T-cell (primary cell): ENCODE data around the gene JAG2. TPM values are rescaled to one million over a fixed set of nuclear protein-coding genes. Genes with fewer than 3 reads are reported as not detected.

Source experiments
- ATAC-seq, 4 experiments: fragments of 200-7000 bp in 3 of 4; fragments of 150-1000 bp in 1 of 4; cut with Tn5 transposase; replicated peaks in 1 of 4; 1 replicate in 3 of 4; 2 replicates in 1 of 4; pipeline ENCODE4 v1.10.0; 2021; ENCODE audit warnings: moderate library complexity in 3 of 4, mild to moderate bottlenecking in 2 of 4, moderate number of reproducible peaks in 1 of 4
- CTCF ChIA-PET, 2 donors: fragments of 300-600 bp; sonication (Branson Sonifier 250); formaldehyde crosslinking; loops; one replicate each; lab custom pipeline; 2022; ENCODE audit warnings: antibody characterized with exemption in 2 of 2; lab: Charles Lee
- POLR2A ChIA-PET, 2 donors: fragments of 300-600 bp; sonication (Branson Sonifier 250); formaldehyde crosslinking; loops; one replicate each; lab custom pipeline; 2022; ENCODE audit warnings: antibody characterized with exemption in 2 of 2; lab: Charles Lee
- DNase-seq, 35 experiments: peaks; one replicate each; pipeline versions ENCODE4 v3.0.0 to v3.0.0-alpha.2; 2013 to 2023
- H3K27ac ChIP-seq: one replicate; pipeline ENCODE4 v1.5.1; 2013; ENCODE audit warnings: low read length
- H3K27me3 ChIP-seq, 2 experiments: replicated peaks in 1 of 2; 1 replicate in 1 of 2; 2 replicates in 1 of 2; pipeline versions ENCODE4 v1.6.1 to v1.7.0; 2013; ENCODE audit warnings: low read length in 1 of 2, mixed read lengths in 1 of 2; ENCODE audit not compliant: control insufficient read depth in 2 of 2, insufficient read depth in 2 of 2; ENCODE audit errors: extremely low read depth in 1 of 2
- H3K36me3 ChIP-seq, 2 donors: 1 replicate in 1 of 2; 2 replicates in 1 of 2; pipeline versions ENCODE4 v1.6.1 to v1.7.0; 2013; ENCODE audit warnings: low read length in 1 of 2; ENCODE audit not compliant: control insufficient read depth in 2 of 2, insufficient read depth in 1 of 2; ENCODE audit errors: extremely low read depth in 1 of 2
- H3K4me1 ChIP-seq, 2 experiments: 1 replicate in 1 of 2; 2 replicates in 1 of 2; pipeline versions ENCODE4 v1.6.1 to v1.7.0; 2013; ENCODE audit warnings: low read length in 2 of 2, mixed read lengths in 1 of 2; ENCODE audit not compliant: insufficient read depth in 2 of 2, control insufficient read depth in 1 of 2; ENCODE audit errors: extremely low read depth in 1 of 2
- H3K4me3 ChIP-seq, 2 donors: 1 replicate in 1 of 2; 2 replicates in 1 of 2; pipeline versions ENCODE4 v1.5.1 to v1.7.0; 2013; ENCODE audit warnings: mild to moderate bottlenecking in 2 of 2, low read length in 1 of 2, moderate library complexity in 1 of 2; ENCODE audit not compliant: control insufficient read depth in 1 of 2; ENCODE audit errors: extremely low read depth in 1 of 2
- H3K9me3 ChIP-seq: 2 replicates; pipeline ENCODE4 v1.7.0; 2013
- H3K27ac Mint-ChIP-seq, 2 donors: one replicate each; pipeline ENCODE4 v1.8.0; 2020 to 2021; ENCODE audit warnings: mild to moderate bottlenecking in 2 of 2, mixed read lengths in 2 of 2
- H3K27me3 Mint-ChIP-seq, 2 donors: one replicate each; pipeline ENCODE4 v1.8.0; 2021 to 2022; ENCODE audit warnings: mixed read lengths in 2 of 2
- H3K36me3 Mint-ChIP-seq: one replicate; pipeline ENCODE4 v1.8.0; 2021; ENCODE audit warnings: mixed read lengths
- H3K4me1 Mint-ChIP-seq, 3 donors: one replicate each; pipeline ENCODE4 v1.8.0; 2020 to 2022; ENCODE audit warnings: mixed read lengths in 3 of 3, mild to moderate bottlenecking in 1 of 3
- H3K4me3 Mint-ChIP-seq, 3 donors: one replicate each; pipeline ENCODE4 v1.8.0; 2020 to 2022; ENCODE audit warnings: mild to moderate bottlenecking in 3 of 3, mixed read lengths in 3 of 3, moderate library complexity in 3 of 3
- H3K9me3 Mint-ChIP-seq, 3 donors: one replicate each; pipeline ENCODE4 v1.8.0; 2020 to 2022; ENCODE audit warnings: mixed read lengths in 3 of 3
- WGBS: methylation state at CpG from one replicate; pipeline ENCODE4 v1.1.5; 2013; ENCODE audit warnings: missing lambda C conversion rate; ENCODE audit not compliant: insufficient coverage; 5-methylcytosine and 5-hydroxymethylcytosine counted together
- total RNA-seq, 35 experiments: library from RNA in 6 of 35; stranded (reverse) in 6 of 35; fragments of 120-200 nt in 1 of 35; gene quantifications; one replicate each; pipeline versions ENCODE4 v1.2.1 to v1.2.4 and lab custom pipeline; 2013 to 2026

Gene JAG2
- total RNA-seq, 5 donors from 2014 or later (not counting 1 experiment from before 2014, with no cell fraction given), result 0.76 to 1.9 (median 1.2) TPM

DNA sequence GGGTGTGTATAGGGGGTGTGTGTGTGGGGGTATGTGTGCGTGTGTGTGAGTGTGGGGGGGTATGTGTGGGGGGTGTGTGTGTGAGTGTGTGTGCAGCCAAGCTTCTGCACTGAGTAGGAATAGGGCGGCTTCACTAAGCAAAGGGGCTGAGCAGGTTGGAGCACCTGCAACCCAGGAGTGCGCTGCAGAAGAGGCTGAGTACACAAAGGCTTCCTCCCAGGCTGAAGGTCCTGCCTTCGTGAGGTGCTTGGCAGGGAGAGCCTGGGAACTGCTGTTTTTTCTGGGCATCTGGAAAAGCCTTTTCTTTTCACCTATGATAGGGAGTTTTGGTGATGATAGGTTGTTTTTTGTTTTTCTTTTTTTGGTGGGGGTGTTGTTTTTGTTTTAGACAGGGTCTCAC, 18.5 kb upstream of the JAG2 start:
- Mint-ChIP-seq H3K27ac (no peak overlapping the region), H3K36me3 (no peaks in the 10 kb centered on the region), H3K4me1 (peaks cover 5 to 7% (median 6%) of the 10 kb centered on the region in 3 donors), H3K27me3 (peaks cover 3 to 8% of the 10 kb centered on the region in 2 donors), H3K9me3 (no peaks in the 10 kb centered on the region), H3K4me3 (no peak overlapping the region)
- 90% methylated on average over 2 of the region's 4 CpGs for WGBS
- DNase-seq (no peak), ATAC-seq (no peak)
- no peak overlapping the region for H3K27ac ChIP-seq
- H3K36me3 ChIP-seq, result no peaks in the 10 kb centered on the region
- POLR2A ChIA-PET, result no interaction called here
- H3K4me1 ChIP-seq, result peaks cover 2 to 9% of the 10 kb centered on the region in 2 experiments
- H3K9me3 ChIP-seq, result no peaks in the 10 kb centered on the region
- CTCF ChIA-PET, result no interaction called here
- H3K27me3 ChIP-seq, result peaks cover 0 to 30% of the 10 kb centered on the region in 2 experiments
- no peak overlapping the region for H3K4me3 ChIP-seq

DNA sequence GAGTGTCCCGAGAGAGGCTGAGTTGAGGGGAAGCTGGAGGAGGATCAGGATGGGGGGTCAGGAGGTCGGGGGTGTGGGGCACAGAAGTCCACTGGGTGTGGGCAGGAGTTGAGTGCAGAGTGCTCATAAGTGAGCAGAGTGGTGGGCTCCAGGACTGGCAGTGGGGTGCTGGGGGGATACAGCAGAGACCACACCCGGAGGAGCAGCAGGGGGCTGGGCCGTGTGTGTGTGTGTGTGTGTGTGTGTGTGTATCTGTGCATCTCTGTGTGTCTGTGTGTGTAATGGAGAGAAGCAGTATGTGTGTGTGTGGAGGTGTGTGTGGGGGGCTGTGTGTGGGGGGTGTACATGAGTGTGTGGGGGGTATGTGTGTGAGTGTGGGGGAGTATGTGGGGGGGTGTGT, 17.4 kb upstream of the JAG2 start:
- 40% methylated on average over 3 of the region's 4 CpGs for WGBS
- H3K27ac ChIP-seq, result no peak overlapping the region
- Mint-ChIP-seq H3K4me3 (no peak overlapping the region), H3K36me3 (no peaks in the 10 kb centered on the region), H3K9me3 (no peaks in the 10 kb centered on the region), H3K27ac (no peak overlapping the region), H3K4me1 (peaks cover 7 to 9% (median 8%) of the 10 kb centered on the region in 3 donors), H3K27me3 (peaks cover 3 to 8% of the 10 kb centered on the region in 2 donors)
- no peak for ATAC-seq
- no peak overlapping the region for H3K4me3 ChIP-seq
- ChIA-PET CTCF (no interaction called here), POLR2A (no interaction called here)
- no peaks in the 10 kb centered on the region for H3K36me3 ChIP-seq
- DNase-seq, result no peak
- peaks cover 4 to 17% of the 10 kb centered on the region in 2 experiments for H3K4me1 ChIP-seq
- H3K9me3 ChIP-seq, result no peaks in the 10 kb centered on the region
- H3K27me3 ChIP-seq, result peaks cover 0 to 32% of the 10 kb centered on the region in 2 experiments

DNA sequence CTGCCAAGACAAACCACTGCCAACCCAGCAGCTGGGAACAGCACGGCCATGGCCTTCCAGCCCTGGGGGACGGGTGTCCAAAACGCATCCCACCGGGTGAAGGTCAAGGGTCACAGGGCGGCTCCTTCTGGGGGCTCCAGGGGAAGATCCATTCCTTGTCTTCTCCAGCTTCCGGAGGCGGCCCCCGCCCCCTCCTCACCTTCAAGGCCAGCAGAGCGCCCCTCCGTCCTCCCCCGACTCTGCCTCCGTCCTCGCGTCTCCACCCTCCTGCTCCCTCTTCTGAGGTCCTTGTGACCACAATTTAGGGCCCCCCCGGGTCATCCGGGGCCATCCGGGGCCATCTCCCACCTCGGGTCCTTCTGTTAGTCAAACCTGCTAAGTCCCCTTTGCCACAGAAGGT, 16.4 kb upstream of the JAG2 start:
- Mint-ChIP-seq H3K36me3 (no peaks in the 10 kb centered on the region), H3K4me3 (no peak overlapping the region), H3K9me3 (no peaks in the 10 kb centered on the region), H3K27me3 (peaks cover 3 to 8% of the 10 kb centered on the region in 2 donors), H3K27ac (no peak overlapping the region), H3K4me1 (peaks cover 9 to 14% (median 12%) of the 10 kb centered on the region in 3 donors)
- ChIA-PET CTCF (no interaction called here), POLR2A (no interaction called here)
- Histone ChIP-seq H3K27ac (no peak overlapping the region), H3K36me3 (no peaks in the 10 kb centered on the region), H3K4me3 (no peak overlapping the region), H3K27me3 (peaks cover 0 to 31% of the 10 kb centered on the region in 2 experiments), H3K4me1 (peaks cover 4 to 25% of the 10 kb centered on the region in 2 experiments), H3K9me3 (no peaks in the 10 kb centered on the region)
- 79% methylated on average over 5 of the region's 18 CpGs for WGBS
- no peak for ATAC-seq
- no peak for DNase-seq

DNA sequence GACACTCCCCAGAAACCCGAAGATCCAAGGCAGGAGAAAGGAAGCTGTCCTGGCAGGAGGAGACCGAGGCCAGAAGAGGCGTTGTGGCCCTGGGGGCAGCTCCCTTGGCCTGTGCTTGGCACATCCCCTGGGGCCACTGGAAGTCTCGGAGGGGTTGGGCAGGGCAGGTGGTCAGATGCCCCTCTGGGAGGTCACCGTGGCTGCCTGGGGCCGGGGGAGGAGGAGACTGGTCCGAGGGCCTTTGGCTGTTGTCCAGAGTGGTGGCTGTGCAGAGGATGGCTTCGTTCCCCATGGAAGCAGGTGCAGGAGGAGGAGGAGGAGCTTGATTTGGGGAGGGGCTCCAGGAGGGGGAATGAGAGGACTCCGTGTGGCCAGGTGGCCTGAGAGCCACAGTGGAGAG, 15.9 kb upstream of the JAG2 start:
- peaks cover 0 to 33% of the 10 kb centered on the region in 2 experiments for H3K27me3 ChIP-seq
- Mint-ChIP-seq H3K36me3 (no peaks in the 10 kb centered on the region), H3K27me3 (peaks cover 0 to 8% of the 10 kb centered on the region in 2 donors), H3K4me3 (no peak overlapping the region), H3K9me3 (no peaks in the 10 kb centered on the region), H3K27ac (no peak overlapping the region), H3K4me1 (peaks cover 9 to 17% (median 14%) of the 10 kb centered on the region in 3 donors)
- CTCF ChIA-PET, result no interaction called here
- no peak for ATAC-seq
- POLR2A ChIA-PET, result no interaction called here
- no peak overlapping the region for H3K4me3 ChIP-seq
- 73% methylated on average over 8 of the region's 9 CpGs for WGBS
- DNase-seq, result no peak
- peaks cover 4 to 30% of the 10 kb centered on the region in 2 experiments for H3K4me1 ChIP-seq
- H3K36me3 ChIP-seq, result no peaks in the 10 kb centered on the region
- H3K9me3 ChIP-seq, result no peaks in the 10 kb centered on the region
- H3K27ac ChIP-seq, result no peak overlapping the region

DNA sequence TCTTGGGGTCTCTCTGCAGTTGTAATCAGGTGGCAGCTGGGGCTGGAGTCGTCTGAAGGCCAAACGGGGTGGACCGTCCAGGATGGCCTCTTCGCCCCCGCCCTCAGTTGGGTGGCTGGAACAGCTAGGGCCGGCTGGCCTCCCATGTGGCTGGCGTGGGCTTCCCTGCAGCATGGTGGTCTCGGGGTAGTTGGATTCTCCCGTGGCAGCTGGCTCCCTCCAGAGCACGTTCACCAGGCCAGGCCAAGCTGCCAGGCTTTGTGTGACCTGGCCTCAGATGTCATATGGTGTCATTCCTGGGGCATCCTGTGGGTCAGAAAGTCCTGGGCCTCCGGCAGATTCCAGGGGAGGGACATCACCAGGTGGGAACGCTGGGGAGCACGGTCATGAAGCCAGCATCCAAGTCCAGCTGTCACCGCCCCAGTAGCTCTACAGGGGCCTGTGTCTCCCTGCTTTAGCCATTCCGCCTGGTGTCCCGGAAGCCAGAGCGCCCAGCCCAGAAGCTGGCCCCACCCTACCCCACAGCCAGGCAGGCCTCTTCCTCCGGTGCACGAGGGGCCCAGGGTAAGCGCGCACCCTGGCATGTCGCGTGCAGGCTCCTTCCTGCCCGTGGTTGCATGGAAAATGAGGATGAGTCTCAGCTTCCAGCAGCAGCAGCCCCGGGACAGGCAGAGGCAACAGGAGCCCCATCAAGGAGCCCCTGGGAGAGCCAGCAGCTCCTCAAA, 13.9 kb upstream of the JAG2 start:
- ChIA-PET POLR2A (interaction anchor here in 1 of 2 donors (0.6 kb wide), 1 partner anchor 110 kb away, joined by 5 read pairs; no protein-coding TSS in a partner anchor), CTCF (no interaction called here)
- H3K4me3 Mint-ChIP-seq, result peak overlapping the region; percentile 44 to 64 (median 57)
- no peak for ATAC-seq
- Histone ChIP-seq H3K27ac (no peak overlapping the region), H3K4me3 (no peak overlapping the region), H3K4me1 (peaks cover 4 to 33% of the 10 kb centered on the region in 2 experiments), H3K9me3 (no peaks in the 10 kb centered on the region), H3K27me3 (peaks cover 0 to 27% of the 10 kb centered on the region in 2 experiments), H3K36me3 (no peaks in the 10 kb centered on the region)
- H3K9me3 Mint-ChIP-seq, result no peaks in the 10 kb centered on the region
- peak in 1 of 35 experiments; percentile 25 for DNase-seq
- H3K27me3 Mint-ChIP-seq, result no peaks in the 10 kb centered on the region
- no peaks in the 10 kb centered on the region for H3K36me3 Mint-ChIP-seq
- H3K4me1 Mint-ChIP-seq, result peaks cover 9 to 17% (median 14%) of the 10 kb centered on the region in 3 donors
- WGBS, result 74% methylated on average over 17 of the region's 25 CpGs
- no peak overlapping the region for H3K27ac Mint-ChIP-seq

DNA sequence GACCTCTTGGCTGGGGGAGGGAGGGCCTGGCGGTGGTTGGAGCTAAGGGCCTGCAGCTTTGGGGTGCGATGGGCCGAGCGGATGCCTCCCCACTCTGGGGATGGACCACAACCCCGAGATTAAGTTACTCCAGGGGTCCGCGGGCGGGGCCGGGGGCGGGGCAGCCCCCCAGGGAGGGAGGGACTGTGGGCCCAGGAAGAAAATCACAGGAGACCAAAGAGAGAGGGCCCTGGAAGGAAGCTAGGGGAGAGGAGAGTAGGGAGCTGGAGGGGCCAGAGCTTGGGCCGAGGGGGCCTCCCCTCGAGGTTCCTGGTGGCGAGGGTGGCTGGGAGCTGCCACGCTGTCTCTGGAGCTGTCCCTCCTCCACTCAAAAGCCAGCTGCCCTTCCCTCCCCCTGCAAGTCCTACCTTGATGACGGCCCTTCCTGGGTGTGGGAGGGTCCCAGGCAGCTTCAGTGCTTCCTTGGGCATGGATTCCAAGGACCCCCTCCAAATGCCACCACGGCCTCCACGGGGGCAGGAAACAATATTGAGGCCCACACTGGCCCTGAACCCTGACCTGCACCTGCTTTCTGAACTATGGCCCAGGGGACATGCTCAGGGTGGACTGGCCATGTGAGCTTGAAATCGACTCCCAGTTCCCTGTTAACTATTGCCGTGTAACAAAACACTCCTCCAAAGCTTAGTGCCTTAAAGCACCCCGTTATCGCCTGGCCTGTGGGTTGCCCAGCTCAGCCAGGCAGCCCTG, 13.1 kb upstream of the JAG2 start:
- H3K36me3 ChIP-seq, result peaks cover 0 to 2% of the 10 kb centered on the region in 2 donors
- H3K4me3 ChIP-seq, result no peak overlapping the region
- DNase-seq (no peak), ATAC-seq (no peak)
- H3K9me3 ChIP-seq, result no peaks in the 10 kb centered on the region
- peaks cover 0 to 32% of the 10 kb centered on the region in 2 experiments for H3K27me3 ChIP-seq
- no peak overlapping the region for H3K27ac ChIP-seq
- Mint-ChIP-seq H3K27me3 (no peaks in the 10 kb centered on the region), H3K4me1 (peaks cover 11 to 19% (median 14%) of the 10 kb centered on the region in 3 donors), H3K36me3 (no peaks in the 10 kb centered on the region), H3K27ac (no peak overlapping the region), H3K4me3 (peak overlapping the region; percentile 47 to 64 (median 57)), H3K9me3 (no peaks in the 10 kb centered on the region)
- WGBS, result 62% methylated on average over 13 of the region's 21 CpGs
- ChIA-PET POLR2A (interaction anchor here in 1 of 2 donors (0.6 kb wide), 1 partner anchor 111 kb away, joined by 5 read pairs; no protein-coding TSS in a partner anchor), CTCF (no interaction called here)
- H3K4me1 ChIP-seq, result peaks cover 4 to 36% of the 10 kb centered on the region in 2 experiments
